Lung (tissue), 12 donors: ENCODE data around the gene LSM2. TPM values are rescaled to one million over a fixed set of nuclear protein-coding genes. Genes with fewer than 3 reads are reported as not detected.
A peak's percentile ranks its signal among the peaks of the same experiment; 100 is the strongest.
"Not testable (repeated sequence)": the region's sequence is repeated elsewhere in the genome, so short reads cannot be mapped to it uniquely, and the experiment has no call there.

Experiments
- ATAC-seq: fragments of 200-7000 bp; cut with Tn5 transposase; one replicate; pipeline ENCODE4 v1.9.1; 2020; ENCODE audit warnings: moderate number of reproducible peaks; ENCODE audit not compliant: insufficient read depth, low FRiP score
- DNase-seq, 3 donors: peaks; one replicate each; pipeline ENCODE4 v3.0.0-alpha.2; 2013 to 2017
- H3K27ac ChIP-seq, 2 donors: one replicate each; pipeline ENCODE4 v1.5.1; 2013; ENCODE audit warnings: mild to moderate bottlenecking in 2 of 2, moderate library complexity in 2 of 2, control low read depth in 1 of 2, inconsistent platforms in 1 of 2, low read depth in 1 of 2, low read length in 1 of 2
- H3K27me3 ChIP-seq, 3 donors: one replicate each; pipeline ENCODE4 v1.5.1; 2013; ENCODE audit warnings: low read length in 2 of 3; ENCODE audit not compliant: control insufficient read depth in 3 of 3, insufficient read depth in 3 of 3
- H3K36me3 ChIP-seq, 4 donors: one replicate each; pipeline ENCODE4 v1.5.1; 2013; ENCODE audit warnings: low read length in 4 of 4, mild to moderate bottlenecking in 1 of 4, moderate library complexity in 1 of 4; ENCODE audit not compliant: control insufficient read depth in 4 of 4, insufficient read depth in 4 of 4
- H3K4me1 ChIP-seq, 5 donors: one replicate each; pipeline ENCODE4 v1.5.1; 2013; ENCODE audit warnings: low read length in 5 of 5, mild to moderate bottlenecking in 2 of 5, moderate library complexity in 1 of 5; ENCODE audit not compliant: control insufficient read depth in 5 of 5, insufficient read depth in 5 of 5
- H3K4me3 ChIP-seq: one replicate; pipeline ENCODE4 v1.5.1; 2013; ENCODE audit warnings: mild to moderate bottlenecking, control low read depth, moderate library complexity
- H3K9ac ChIP-seq, 2 donors: one replicate each; pipeline ENCODE4 v1.5.1; 2013; ENCODE audit warnings: low read length in 2 of 2, control low read depth in 1 of 2; ENCODE audit not compliant: insufficient read depth in 1 of 2
- H3K9me3 ChIP-seq, 4 donors: one replicate each; pipeline ENCODE4 v1.5.1; 2013; ENCODE audit warnings: low read length in 3 of 4, mild to moderate bottlenecking in 1 of 4, moderate library complexity in 1 of 4; ENCODE audit not compliant: control insufficient read depth in 4 of 4, insufficient read depth in 3 of 4
- CTCF ChIP-seq: IDR thresholded peaks from 2 replicates; pipeline ENCODE4 v1.5.1; 2012; ENCODE audit warnings: mild to moderate bottlenecking; ENCODE audit errors: control extremely low read depth, extremely low read depth
- WGBS, 2 donors: extraction: QIAGEN DNeasy Blood & Tissue Kit; methylation state at CpG; one replicate each; pipeline ENCODE4 v1.1.7; 2013; 5-methylcytosine and 5-hydroxymethylcytosine counted together
- polyA plus RNA-seq, 2 donors: library from polyadenylated mRNA; stranded (reverse); fragments of 200-250 nt; gene quantifications; one replicate each; pipeline ENCODE4 v1.2.1, GENCODE V29; 2013
- total RNA-seq, 2 donors: library from RNA; depleted of rRNA in 1 of 2; stranded (reverse); fragments of >200 nt in 1 of 2; gene quantifications; one replicate each; pipeline ENCODE4 v1.2.1, GENCODE V29; 2014 to 2021
- donor health status: control.
- donor health status: control.
- donor health status: Bipolar disorder and iron deficiency.
- donor health status: healthy.
- donor health status: DM: yes; HTN: yes; CAD: no.

Gene LSM2
- total and polyA plus RNA-seq, 4 donors, result 22.0 to 66.7 (median 45.7) TPM

GRCh38 chr6:31805939-31806469, 762 bp downstream of the LSM2 start:
- DNase-seq (no peak), ATAC-seq (no peak)
- H3K4me3 ChIP-seq, result peak overlapping the region; percentile 55
- no peaks in the 10 kb centered on the region for H3K27me3 ChIP-seq
- 16% methylated on average over 7 of the region's 7 CpGs for WGBS, 2 donors
- H3K9me3 ChIP-seq, result no peaks in the 10 kb centered on the region
- peak overlapping the region; percentile 92 to 95 for H3K9ac ChIP-seq
- peaks cover 0 to 3% (median 2%) of the 10 kb centered on the region in 4 donors for H3K36me3 ChIP-seq
- H3K4me1 ChIP-seq, result peaks cover 4 to 14% (median 5%) of the 10 kb centered on the region in 5 donors
- no peak for TF ChIP-seq CTCF
- peak overlapping the region; percentile 81 to 91 for H3K27ac ChIP-seq

- not testable (repeated sequence) for H3K4me3 ChIP-seq, H3K9ac ChIP-seq, H3K4me1 ChIP-seq, H3K27me3 ChIP-seq, H3K27ac ChIP-seq, H3K9me3 ChIP-seq, ATAC-seq, DNase-seq
- 91 to 96% methylated on average over 8 of the region's 8 CpGs for WGBS, 2 donors
- peaks cover 0 to 12% (median 5%) of the 10 kb centered on the region in 4 donors for H3K36me3 ChIP-seq
Measured at GRCh38 chr6:31801031-31801927, 5.5 kb downstream of the LSM2 start.

GRCh38 chr6:31799781-31800180, 7.0 kb downstream of the LSM2 start:
- Histone ChIP-seq H3K9me3 (no peaks in the 10 kb centered on the region), H3K27ac (no peak overlapping the region), H3K27me3 (no peaks in the 10 kb centered on the region), H3K9ac (no peak overlapping the region), H3K36me3 (peaks cover 0 to 12% (median 5%) of the 10 kb centered on the region in 4 donors), H3K4me3 (no peak overlapping the region), H3K4me1 (peaks cover 0 to 4% (median 0%) of the 10 kb centered on the region in 5 donors)
- no peak for ATAC-seq
- WGBS, 2 donors, result 86 to 96% methylated on average over 12 of the region's 12 CpGs
- no peak for TF ChIP-seq CTCF
- no peak for DNase-seq

- 24 to 31% methylated on average over 5 of the region's 5 CpGs for WGBS, 2 donors
- H3K27ac ChIP-seq, result no peak overlapping the region
- peaks cover 0 to 13% (median 5%) of the 10 kb centered on the region in 5 donors for H3K4me1 ChIP-seq
- no peaks in the 10 kb centered on the region for H3K9me3 ChIP-seq
- ATAC-seq, result no peak
- DNase-seq, result peak in 1 of 3 donors; percentile 20
- no peak overlapping the region for H3K4me3 ChIP-seq
- H3K36me3 ChIP-seq, result peaks cover 0 to 12% (median 7%) of the 10 kb centered on the region in 4 donors
- TF ChIP-seq CTCF, result no peak
- H3K27me3 ChIP-seq, result no peaks in the 10 kb centered on the region
- no peak overlapping the region for H3K9ac ChIP-seq
Measured at GRCh38 chr6:31797588-31797987, 9.2 kb downstream of the LSM2 start.
